ENCODE data around the gene ADGRL3.

DNA sequence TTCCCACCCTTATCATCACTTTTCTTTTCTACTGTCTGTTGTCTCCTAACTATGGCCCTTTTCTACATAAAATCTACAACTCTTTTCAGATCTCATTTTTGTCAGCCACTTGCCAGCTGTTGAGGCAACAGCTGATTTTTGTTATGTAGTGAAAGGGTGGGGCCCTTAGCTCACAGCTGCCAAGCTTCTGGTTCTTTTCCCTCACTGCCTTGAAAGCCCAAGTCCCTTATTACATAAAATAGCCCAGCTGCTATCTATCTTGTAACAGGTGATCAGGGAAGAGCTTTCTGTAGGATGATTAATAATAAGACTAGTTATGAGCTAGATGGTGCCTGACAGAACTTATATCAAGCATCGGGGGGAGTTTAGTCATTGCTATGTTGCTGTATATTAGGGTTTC is 45.9 kb downstream of the ADGRL3 start:
- TF ChIP-seq CTCF (IDR thresholded peaks at IDR 0.05) (no peak), POLR2A (IDR thresholded peaks at IDR 0.05) (no peak)
